Measurements from ENCODE around the gene ADAT3. TPM values are rescaled to one million over a fixed set of nuclear protein-coding genes. Genes with fewer than 3 reads are reported as not detected.

The ADAT3 gene
- total RNA-seq, 2 donors from 2014 or later = 3.9 to 8.4 TPM

DNA sequence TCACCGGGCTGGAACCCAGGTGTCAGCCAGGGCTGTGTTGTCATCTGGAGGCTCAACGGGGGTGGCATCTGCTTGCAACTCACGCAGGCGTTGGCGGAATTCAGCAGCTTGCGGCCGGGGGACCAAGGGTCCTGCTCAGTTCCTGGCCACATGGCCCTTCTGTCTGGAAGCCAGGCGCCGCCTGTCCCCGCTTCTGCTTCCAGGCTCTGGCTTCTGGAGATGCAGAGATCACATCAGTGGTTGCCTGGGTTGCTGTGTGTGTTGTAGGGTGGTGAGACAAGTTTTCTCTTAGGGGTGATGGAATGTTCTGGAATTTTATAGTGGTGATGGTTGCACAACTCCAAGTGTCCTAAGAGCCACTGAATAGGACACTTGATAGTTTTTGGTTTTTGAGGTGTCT, 5.0 kb downstream of the ADAT3 start:
- DNase-seq (ENCODE audit: low spot score) = no peak
- H3K27ac ChIP-seq = no peak overlapping the region
- H3K36me3 ChIP-seq = peaks cover 11% of the 10 kb centered on the region
- H3K27me3 ChIP-seq (replicated peaks; ENCODE audit: insufficient read depth) = no peaks in the 10 kb centered on the region
- peaks cover 5 to 9% of the 10 kb centered on the region in 2 donors for H3K4me1 ChIP-seq (ENCODE audit: control insufficient read depth in 1 of 2, low read depth in 2 of 2)
- no peaks in the 10 kb centered on the region for H3K9me3 ChIP-seq
- TF ChIP-seq, protein P1, sequence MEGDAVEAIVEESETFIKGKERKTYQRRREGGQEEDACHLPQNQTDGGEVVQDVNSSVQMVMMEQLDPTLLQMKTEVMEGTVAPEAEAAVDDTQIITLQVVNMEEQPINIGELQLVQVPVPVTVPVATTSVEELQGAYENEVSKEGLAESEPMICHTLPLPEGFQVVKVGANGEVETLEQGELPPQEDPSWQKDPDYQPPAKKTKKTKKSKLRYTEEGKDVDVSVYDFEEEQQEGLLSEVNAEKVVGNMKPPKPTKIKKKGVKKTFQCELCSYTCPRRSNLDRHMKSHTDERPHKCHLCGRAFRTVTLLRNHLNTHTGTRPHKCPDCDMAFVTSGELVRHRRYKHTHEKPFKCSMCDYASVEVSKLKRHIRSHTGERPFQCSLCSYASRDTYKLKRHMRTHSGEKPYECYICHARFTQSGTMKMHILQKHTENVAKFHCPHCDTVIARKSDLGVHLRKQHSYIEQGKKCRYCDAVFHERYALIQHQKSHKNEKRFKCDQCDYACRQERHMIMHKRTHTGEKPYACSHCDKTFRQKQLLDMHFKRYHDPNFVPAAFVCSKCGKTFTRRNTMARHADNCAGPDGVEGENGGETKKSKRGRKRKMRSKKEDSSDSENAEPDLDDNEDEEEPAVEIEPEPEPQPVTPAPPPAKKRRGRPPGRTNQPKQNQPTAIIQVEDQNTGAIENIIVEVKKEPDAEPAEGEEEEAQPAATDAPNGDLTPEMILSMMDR (IDR thresholded peaks at IDR 0.05) = no peak
- ATAC-seq (ENCODE audit: insufficient number of reproducible peaks, low FRiP score, low read depth) = no peak
- no peak overlapping the region for H3K4me3 ChIP-seq

DNA sequence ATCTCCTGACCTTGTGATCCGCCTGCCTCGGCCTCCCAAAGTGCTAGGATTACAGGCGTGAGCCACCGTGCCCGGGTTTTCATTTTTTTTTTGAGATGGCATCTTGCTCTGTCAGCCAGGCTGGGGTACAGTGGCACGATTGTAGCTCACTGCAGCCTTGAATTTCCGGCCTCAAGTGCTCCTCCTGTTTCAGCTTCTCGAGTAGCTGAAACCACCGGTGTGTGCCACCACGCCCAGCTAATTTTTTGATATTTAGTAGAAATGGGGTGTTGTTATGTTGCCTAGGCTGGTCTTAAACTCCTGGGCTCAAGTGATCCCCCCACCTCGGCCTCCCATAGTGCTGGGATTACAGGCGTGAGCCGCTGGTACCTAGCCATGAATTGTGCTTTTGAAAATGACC, 5.9 kb downstream of the ADAT3 start:
- ATAC-seq (ENCODE audit: insufficient number of reproducible peaks, low FRiP score, low read depth) = no peak
- TF ChIP-seq, protein P1 (IDR thresholded peaks at IDR 0.05) = no peak
- H3K27ac ChIP-seq = no peak overlapping the region

DNA sequence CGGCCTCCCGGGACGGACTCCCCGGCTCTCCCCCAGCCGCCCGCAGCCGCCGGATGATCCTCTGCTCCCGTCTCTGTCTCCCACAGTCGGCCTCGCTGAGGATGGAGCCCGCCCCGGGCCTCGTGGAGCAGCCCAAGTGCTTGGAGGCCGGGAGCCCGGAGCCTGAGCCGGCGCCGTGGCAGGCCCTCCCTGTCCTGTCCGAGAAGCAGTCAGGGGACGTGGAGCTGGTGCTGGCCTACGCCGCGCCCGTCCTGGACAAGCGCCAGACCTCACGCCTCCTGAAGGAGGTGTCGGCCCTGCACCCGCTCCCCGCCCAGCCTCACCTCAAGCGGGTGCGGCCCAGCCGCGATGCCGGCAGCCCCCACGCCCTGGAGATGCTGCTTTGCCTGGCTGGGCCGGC, 6.8 kb downstream of the ADAT3 start:
- Histone ChIP-seq H3K27ac (no peak overlapping the region), H3K27me3 (replicated peaks; ENCODE audit: insufficient read depth) (no peaks in the 10 kb centered on the region), H3K9me3 (no peaks in the 10 kb centered on the region), H3K4me1 (ENCODE audit: control insufficient read depth in 1 of 2, low read depth in 2 of 2) (no peaks in the 10 kb centered on the region), H3K36me3 (peaks cover 11% of the 10 kb centered on the region), H3K4me3 (no peak overlapping the region)
- DNase-seq (ENCODE audit: low spot score) = no peak
- TF ChIP-seq, protein P1 (IDR thresholded peaks at IDR 0.05) = no peak
- ATAC-seq (ENCODE audit: insufficient number of reproducible peaks, low FRiP score, low read depth) = no peak

More for the DNA sequence above, 5.9 kb downstream of the ADAT3 start:
- Histone ChIP-seq H3K4me1 (ENCODE audit: control insufficient read depth in 1 of 2, low read depth in 2 of 2) (peaks cover under 1 to 3% of the 10 kb centered on the region in 2 donors), H3K36me3 (peaks cover 11% of the 10 kb centered on the region), H3K27me3 (replicated peaks; ENCODE audit: insufficient read depth) (no peaks in the 10 kb centered on the region), H3K9me3 (no peaks in the 10 kb centered on the region), H3K4me3 (no peak overlapping the region)
- DNase-seq (ENCODE audit: low spot score) = no peak

DNA sequence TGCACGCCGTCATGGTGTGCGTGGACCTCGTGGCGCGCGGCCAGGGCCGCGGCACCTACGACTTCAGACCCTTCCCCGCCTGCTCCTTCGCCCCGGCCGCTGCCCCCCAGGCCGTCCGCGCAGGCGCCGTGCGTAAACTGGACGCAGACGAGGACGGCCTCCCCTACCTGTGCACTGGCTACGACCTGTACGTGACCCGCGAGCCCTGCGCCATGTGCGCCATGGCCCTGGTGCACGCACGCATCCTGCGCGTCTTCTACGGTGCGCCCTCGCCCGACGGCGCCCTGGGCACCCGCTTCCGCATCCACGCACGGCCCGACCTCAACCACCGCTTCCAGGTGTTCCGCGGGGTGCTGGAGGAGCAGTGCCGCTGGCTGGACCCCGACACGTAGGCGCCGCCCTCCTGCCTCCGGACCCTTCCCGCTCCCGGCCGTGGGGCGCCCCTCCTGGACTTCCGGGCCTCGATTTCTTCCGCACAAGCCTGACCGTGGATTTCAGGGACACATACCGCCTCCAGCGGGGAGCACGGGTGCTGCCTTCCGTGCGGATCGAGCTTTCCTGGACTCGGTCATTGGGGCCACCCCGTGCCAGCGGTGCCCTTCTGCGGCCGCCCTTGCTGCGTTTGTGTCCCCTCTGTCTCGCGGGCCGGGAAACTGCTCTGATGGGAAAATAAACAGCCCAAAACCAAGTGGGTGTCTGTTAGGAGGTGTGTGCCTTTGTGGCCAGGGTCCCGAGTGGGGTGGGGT, 7.7 kb downstream of the ADAT3 start:
- no peak overlapping the region for H3K4me3 ChIP-seq
- H3K36me3 ChIP-seq = peaks cover 11% of the 10 kb centered on the region
- no peak for ATAC-seq (ENCODE audit: insufficient number of reproducible peaks, low FRiP score, low read depth)
- TF ChIP-seq, protein P1 (IDR thresholded peaks at IDR 0.05) = no peak
- no peaks in the 10 kb centered on the region for H3K27me3 ChIP-seq (replicated peaks; ENCODE audit: insufficient read depth)
- no peaks in the 10 kb centered on the region for H3K9me3 ChIP-seq
- no peak for DNase-seq (ENCODE audit: low spot score)
- no peak overlapping the region for H3K27ac ChIP-seq
- H3K4me1 ChIP-seq (ENCODE audit: control insufficient read depth in 1 of 2, low read depth in 2 of 2) = no peaks in the 10 kb centered on the region

DNA sequence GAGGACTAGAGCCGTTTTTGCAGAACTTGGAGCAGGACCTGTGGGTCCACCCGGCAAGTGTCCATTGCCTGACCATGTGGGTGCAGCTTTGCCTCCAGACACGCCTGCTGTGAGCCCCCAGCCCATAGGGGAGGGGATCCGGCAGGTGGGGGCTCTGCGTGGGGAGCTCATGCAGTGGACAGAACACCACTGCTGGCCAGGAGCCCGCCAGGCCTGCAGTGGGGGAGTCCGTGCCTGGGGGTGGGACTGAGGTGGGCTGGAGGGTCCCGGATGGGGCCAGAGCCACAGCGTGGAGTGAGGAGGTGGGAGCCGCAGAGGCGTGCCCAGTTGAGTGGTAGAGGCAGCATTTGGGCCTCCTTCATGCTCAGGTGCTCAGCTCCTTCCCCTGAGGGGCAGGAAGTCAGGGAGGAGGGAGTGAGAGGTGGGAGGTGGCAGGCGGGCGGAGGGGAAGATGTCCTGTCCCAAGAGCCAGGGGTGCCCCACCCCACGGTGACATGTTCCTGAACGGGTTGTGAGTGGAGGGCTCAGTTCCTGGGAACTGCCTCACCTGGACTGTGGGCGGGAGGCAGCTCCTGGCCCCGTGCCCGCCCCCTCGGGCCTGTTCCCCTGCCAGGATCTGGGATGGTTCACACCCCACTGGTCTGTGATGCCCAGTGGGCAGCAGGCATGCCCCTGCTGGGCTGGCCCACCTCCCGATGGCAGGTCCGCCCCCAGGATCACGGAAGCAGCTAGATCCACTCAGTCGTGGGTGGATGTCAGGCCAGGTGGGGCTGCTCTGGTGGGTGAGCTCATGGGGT, 8.8 kb downstream of the ADAT3 start:
- TF ChIP-seq, protein P1 (IDR thresholded peaks at IDR 0.05) = no peak
- ATAC-seq (ENCODE audit: insufficient number of reproducible peaks, low FRiP score, low read depth) (no peak), DNase-seq (ENCODE audit: low spot score) (no peak)
- H3K27me3 ChIP-seq (replicated peaks; ENCODE audit: insufficient read depth) = no peaks in the 10 kb centered on the region
- no peak overlapping the region for H3K27ac ChIP-seq
- H3K9me3 ChIP-seq = no peaks in the 10 kb centered on the region
- H3K36me3 ChIP-seq = peaks cover 21% of the 10 kb centered on the region
- H3K4me3 ChIP-seq = no peak overlapping the region
- no peaks in the 10 kb centered on the region for H3K4me1 ChIP-seq (ENCODE audit: control insufficient read depth in 1 of 2, low read depth in 2 of 2)
